Right lobe of liver (tissue), 4 donors: ENCODE measurements around the gene RBM38.
"Not testable (repeated sequence)": the region's sequence is repeated elsewhere in the genome, so short reads cannot be mapped to it uniquely, and the experiment has no call there.

ENCODE experiments used
- POLR2A ChIP-seq: fragments of 450-650 bp; IDR thresholded peaks from one replicate; pipeline ENCODE4 v1.6.1; 2017; ENCODE audit warnings: antibody characterized with exemption, mild to moderate bottlenecking
- TF ChIP-seq, protein P1 (sequence below), 4 donors: fragments of 200-600 bp in 3 of 4; fragments of 450-650 bp in 1 of 4; IDR thresholded peaks; one replicate each; pipeline versions ENCODE4 v1.5.1 to v1.8.0; 2016 to 2022; ENCODE audit warnings: antibody characterized with exemption in 4 of 4, mild to moderate bottlenecking in 2 of 4
- donor health status: DM: no; HTN: no; CAD: no.
- donor health status: DM: no; HTN: no; CAD: no.
- donor health status: DM: no; HTN: yes; CAD: no.

DNA sequence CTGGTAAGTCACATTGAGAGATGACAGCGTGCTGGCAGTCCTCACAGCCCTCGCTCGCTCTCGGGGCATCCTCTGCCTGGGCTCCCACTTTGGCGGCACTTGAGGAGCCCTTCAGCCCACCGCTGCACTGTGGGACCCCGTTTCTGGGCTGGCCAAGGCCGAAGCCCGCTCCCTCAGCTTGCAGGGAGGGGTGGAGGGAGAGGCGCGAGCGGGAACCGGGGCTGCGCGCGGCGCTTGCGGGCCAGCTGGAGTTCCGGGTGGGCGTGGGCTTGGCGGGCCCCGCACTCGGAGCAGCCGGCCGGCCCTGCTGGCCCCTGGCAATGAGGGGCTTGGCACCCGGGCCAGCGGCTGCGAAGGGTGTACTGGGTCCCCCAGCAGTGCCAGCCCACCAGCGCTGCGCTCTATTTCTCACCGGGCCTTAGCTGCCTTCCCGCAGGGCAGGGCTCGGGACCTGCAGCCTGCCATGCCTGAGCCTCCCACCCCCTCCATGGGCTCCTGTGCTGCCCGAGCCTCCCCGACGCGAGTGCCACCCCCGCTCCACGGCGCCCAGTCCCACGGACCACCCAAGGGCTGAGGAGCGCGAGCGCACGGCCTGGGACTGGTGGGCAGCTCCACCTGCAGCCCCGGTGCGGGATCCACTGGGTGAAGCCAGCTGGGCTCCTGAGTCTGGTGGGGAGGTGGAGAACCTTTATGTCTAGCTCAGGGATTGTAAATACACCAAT is 42.8 kb upstream of the RBM38 start:
- TF ChIP-seq, protein P1, sequence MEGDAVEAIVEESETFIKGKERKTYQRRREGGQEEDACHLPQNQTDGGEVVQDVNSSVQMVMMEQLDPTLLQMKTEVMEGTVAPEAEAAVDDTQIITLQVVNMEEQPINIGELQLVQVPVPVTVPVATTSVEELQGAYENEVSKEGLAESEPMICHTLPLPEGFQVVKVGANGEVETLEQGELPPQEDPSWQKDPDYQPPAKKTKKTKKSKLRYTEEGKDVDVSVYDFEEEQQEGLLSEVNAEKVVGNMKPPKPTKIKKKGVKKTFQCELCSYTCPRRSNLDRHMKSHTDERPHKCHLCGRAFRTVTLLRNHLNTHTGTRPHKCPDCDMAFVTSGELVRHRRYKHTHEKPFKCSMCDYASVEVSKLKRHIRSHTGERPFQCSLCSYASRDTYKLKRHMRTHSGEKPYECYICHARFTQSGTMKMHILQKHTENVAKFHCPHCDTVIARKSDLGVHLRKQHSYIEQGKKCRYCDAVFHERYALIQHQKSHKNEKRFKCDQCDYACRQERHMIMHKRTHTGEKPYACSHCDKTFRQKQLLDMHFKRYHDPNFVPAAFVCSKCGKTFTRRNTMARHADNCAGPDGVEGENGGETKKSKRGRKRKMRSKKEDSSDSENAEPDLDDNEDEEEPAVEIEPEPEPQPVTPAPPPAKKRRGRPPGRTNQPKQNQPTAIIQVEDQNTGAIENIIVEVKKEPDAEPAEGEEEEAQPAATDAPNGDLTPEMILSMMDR (IDR thresholded peaks at IDR 0.05), result not testable (repeated sequence)
- not testable (repeated sequence) for TF ChIP-seq POLR2A
